H1 (cell line): ENCODE results near the gene PTPRF.

ENCODE experiments used
- EGR1 ChIP-seq: IDR thresholded peaks from 2 replicates; pipeline ENCODE4 v1.6.1; 2011; ENCODE audit warnings: low read depth, low read length, borderline replicate concordance
- TCF12 ChIP-seq: IDR thresholded peaks from 2 replicates; pipeline ENCODE4 v1.6.1; 2011; ENCODE audit warnings: low read depth, mild to moderate bottlenecking, low read length

- TF ChIP-seq TCF12 (no peak), EGR1 (no peak)
Observed at GRCh38 chr1:43482215-43482614, 48.5 kb upstream of the PTPRF start.
